Progenitor cell of endocrine pancreas (in vitro differentiated cells): ENCODE data around the gene PSMB11. TPM values are rescaled to one million over a fixed set of nuclear protein-coding genes. Genes with fewer than 3 reads are reported as not detected.

Experiments
- DNase-seq: peaks from one replicate; pipeline ENCODE4 v3.0.0; 2021; ENCODE audit warnings: low spot score; ENCODE audit not compliant: unreplicated experiment
- H3K27ac Mint-ChIP-seq: 2 replicates; pipeline ENCODE4 v1.8.0; 2021; ENCODE audit warnings: mild to moderate bottlenecking, moderate library complexity, mixed read lengths
- H3K27me3 Mint-ChIP-seq: 2 replicates; pipeline ENCODE4 v1.8.0; 2021; ENCODE audit warnings: mixed read lengths
- H3K36me3 Mint-ChIP-seq: 2 replicates; pipeline ENCODE4 v1.8.0; 2022; ENCODE audit warnings: mixed read lengths; ENCODE audit not compliant: insufficient read depth
- H3K4me1 Mint-ChIP-seq: 2 replicates; pipeline ENCODE4 v1.8.0; 2021; ENCODE audit warnings: low read depth, mixed read lengths
- H3K4me3 Mint-ChIP-seq: 2 replicates; pipeline ENCODE4 v1.8.0; 2021; ENCODE audit warnings: low read depth, mild to moderate bottlenecking, moderate library complexity, mixed read lengths
- H3K9me3 Mint-ChIP-seq: 2 replicates; pipeline ENCODE4 v1.8.0; 2021; ENCODE audit warnings: low read depth, mixed read lengths
- CTCF ChIP-seq: fragments of 200-600 bp; sonication (generic); IDR thresholded peaks from one replicate; pipeline ENCODE4 v1.5.0; 2021; ENCODE audit warnings: antibody characterized with exemption, mild to moderate bottlenecking; ENCODE audit not compliant: unreplicated experiment
- total RNA-seq: library from RNA; stranded (reverse); gene quantifications from 2 replicates; pipeline ENCODE4 v1.2.1, GENCODE V29; 2021

Gene PSMB11
- total RNA-seq, 1 donor from 2014 or later: not detected

GRCh38 chr14:23068789-23069412 is 26.9 kb downstream of the PSMB11 start:
- peak; percentile 98 for TF ChIP-seq CTCF
- DNase-seq: peak; percentile 74
- H3K4me3 Mint-ChIP-seq: peak overlapping the region; percentile 63
- H3K9me3 Mint-ChIP-seq: no peaks in the 10 kb centered on the region
- peaks cover 34% of the 10 kb centered on the region for H3K4me1 Mint-ChIP-seq
- peak overlapping the region; percentile 76 for H3K27ac Mint-ChIP-seq
- no peaks in the 10 kb centered on the region for H3K27me3 Mint-ChIP-seq
- peaks cover 19% of the 10 kb centered on the region for H3K36me3 Mint-ChIP-seq

GRCh38 chr14:23069413-23069806 is 27.4 kb downstream of the PSMB11 start:
- peak overlapping the region; percentile 96 for H3K4me3 Mint-ChIP-seq
- H3K27ac Mint-ChIP-seq: peak overlapping the region; percentile 95
- peaks cover 18% of the 10 kb centered on the region for H3K36me3 Mint-ChIP-seq
- TF ChIP-seq CTCF: no peak
- DNase-seq: no peak
- H3K9me3 Mint-ChIP-seq: no peaks in the 10 kb centered on the region
- H3K4me1 Mint-ChIP-seq: peaks cover 34% of the 10 kb centered on the region
- H3K27me3 Mint-ChIP-seq: no peaks in the 10 kb centered on the region

- H3K36me3 Mint-ChIP-seq: peaks cover 19% of the 10 kb centered on the region
- H3K27me3 Mint-ChIP-seq: no peaks in the 10 kb centered on the region
- peaks cover 34% of the 10 kb centered on the region for H3K4me1 Mint-ChIP-seq
Observed at GRCh38 chr14:23070262-23071129, 28.5 kb downstream of the PSMB11 start.

GRCh38 chr14:23071244-23071920 is 29.4 kb downstream of the PSMB11 start:
- Mint-ChIP-seq H3K4me3 (peak overlapping the region; percentile 96), H3K27ac (peak overlapping the region; percentile 95), H3K4me1 (peaks cover 32% of the 10 kb centered on the region), H3K27me3 (no peaks in the 10 kb centered on the region), H3K9me3 (no peaks in the 10 kb centered on the region), H3K36me3 (peaks cover 15% of the 10 kb centered on the region)
- TF ChIP-seq CTCF: no peak
- peak; percentile 53 for DNase-seq

More at GRCh38 chr14:23070262-23071129, 28.5 kb downstream of the PSMB11 start:
- no peak for TF ChIP-seq CTCF
- Mint-ChIP-seq H3K27ac (peak overlapping the region; percentile 95), H3K4me3 (peak overlapping the region; percentile 96), H3K9me3 (no peaks in the 10 kb centered on the region)
- DNase-seq: no peak

GRCh38 chr14:23071921-23072539 is 30.0 kb downstream of the PSMB11 start:
- Mint-ChIP-seq H3K4me1 (peaks cover 32% of the 10 kb centered on the region), H3K9me3 (no peaks in the 10 kb centered on the region), H3K36me3 (peaks cover 14% of the 10 kb centered on the region), H3K4me3 (peak overlapping the region; percentile 96), H3K27ac (peak overlapping the region; percentile 95), H3K27me3 (no peaks in the 10 kb centered on the region)
- no peak for DNase-seq
- no peak for TF ChIP-seq CTCF
